HK-2 (cell line): ENCODE measurements around the gene GDAP1L1.
"Not testable (repeated sequence)": the region's sequence is repeated elsewhere in the genome, so short reads cannot be mapped to it uniquely, and the experiment has no call there.

ENCODE experiments used
- DNase-seq: peaks from one replicate; pipeline ENCODE4 v3.0.0-alpha.2; 2018; ENCODE audit not compliant: unreplicated experiment

Gene GDAP1L1

GRCh38 chr20:44219791-44220190 is 27.3 kb upstream of the GDAP1L1 start:
- DNase-seq = no peak

DNA sequence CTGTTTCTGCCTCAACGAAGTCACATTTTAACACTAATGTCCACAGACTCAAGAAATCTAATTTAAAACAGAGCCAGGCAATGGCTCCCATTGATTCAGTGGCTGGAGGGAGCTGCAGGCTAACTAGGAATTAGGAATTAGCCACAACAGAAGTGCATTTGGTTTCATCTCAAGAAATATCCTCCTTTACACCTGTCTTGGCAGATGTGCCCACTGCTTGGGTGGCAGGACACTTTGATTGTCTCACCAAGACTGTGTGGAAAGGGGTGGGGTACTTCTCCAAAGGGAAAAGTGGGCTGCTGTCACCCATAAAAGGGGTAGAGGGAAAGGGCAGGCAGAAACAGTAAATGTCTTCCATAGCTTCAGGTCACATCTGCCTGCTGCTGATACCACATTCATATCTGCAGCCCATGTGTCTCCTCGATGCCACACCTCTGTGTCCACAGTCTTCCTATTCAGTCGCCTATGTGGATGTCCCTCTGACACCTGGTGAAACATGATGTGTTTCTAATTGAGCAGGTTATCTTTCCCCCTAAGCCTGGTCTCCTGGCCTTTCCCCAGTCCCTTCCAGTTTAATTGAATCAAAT is 25.6 kb upstream of the GDAP1L1 start:
- DNase-seq = no peak

GRCh38 chr20:44222027-44222426 is 25.1 kb upstream of the GDAP1L1 start:
- DNase-seq = no peak

DNA sequence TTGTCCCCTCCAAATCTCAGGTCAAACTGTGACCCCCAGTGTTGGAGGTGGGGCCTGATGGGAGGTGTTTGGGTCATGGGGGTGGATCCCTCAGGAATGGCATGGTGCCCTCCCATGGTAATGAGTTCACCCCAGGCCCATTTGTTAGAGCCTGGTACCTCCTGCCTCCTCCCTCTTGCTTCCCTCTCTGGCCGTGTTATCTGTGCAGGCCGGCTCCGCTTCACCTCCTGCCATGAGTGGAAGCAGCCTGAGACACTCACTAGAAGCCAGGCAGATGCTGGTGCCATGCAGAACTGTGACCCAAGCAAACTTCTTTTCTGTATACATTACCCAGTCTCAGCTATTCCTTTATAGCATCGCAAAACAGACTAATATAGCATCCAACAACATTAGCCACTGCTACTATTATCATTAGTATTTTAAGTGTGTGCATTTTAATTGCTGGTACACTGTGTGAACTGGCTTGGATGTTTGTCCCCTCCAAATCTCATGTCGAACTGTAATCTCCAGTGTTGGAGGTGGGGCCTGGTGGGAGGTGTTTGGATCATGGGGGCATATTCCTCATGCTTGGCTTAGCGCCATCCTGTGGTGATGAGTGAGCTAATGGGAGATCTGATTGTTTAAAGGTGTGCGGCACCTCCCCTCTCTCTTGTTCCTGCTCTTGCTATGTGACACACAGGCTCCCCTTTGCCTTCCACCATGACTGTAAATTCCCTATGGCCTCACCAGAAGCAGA is 24.3 kb upstream of the GDAP1L1 start:
- no peak for DNase-seq

GRCh38 chr20:44223721-44224120 is 23.4 kb upstream of the GDAP1L1 start:
- no peak for DNase-seq

- no peak for DNase-seq
Observed at GRCh38 chr20:44224637-44225036, 22.5 kb upstream of the GDAP1L1 start.

GRCh38 chr20:44228465-44229258 is 18.4 kb upstream of the GDAP1L1 start:
- DNase-seq = no peak

DNA sequence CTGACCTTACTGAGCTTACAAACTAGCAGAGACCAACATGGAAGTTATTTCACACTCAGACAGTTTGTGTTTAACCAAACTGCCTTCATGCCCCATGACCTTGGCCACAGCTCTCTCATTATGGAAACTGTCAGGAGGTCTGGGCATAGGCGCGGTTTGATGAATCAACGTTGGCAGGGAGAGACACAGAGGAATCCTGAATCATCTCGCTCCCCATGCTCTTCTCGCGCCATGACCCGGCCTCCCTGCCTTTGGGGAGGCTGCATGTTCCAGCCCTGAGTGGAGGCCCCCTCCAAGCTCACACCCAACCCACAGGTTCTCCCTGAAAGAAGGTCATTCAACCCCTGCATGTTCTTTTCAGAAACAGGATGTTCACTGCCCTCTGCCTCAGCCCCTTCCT is 15.9 kb upstream of the GDAP1L1 start:
- DNase-seq = peak; percentile 52

DNA sequence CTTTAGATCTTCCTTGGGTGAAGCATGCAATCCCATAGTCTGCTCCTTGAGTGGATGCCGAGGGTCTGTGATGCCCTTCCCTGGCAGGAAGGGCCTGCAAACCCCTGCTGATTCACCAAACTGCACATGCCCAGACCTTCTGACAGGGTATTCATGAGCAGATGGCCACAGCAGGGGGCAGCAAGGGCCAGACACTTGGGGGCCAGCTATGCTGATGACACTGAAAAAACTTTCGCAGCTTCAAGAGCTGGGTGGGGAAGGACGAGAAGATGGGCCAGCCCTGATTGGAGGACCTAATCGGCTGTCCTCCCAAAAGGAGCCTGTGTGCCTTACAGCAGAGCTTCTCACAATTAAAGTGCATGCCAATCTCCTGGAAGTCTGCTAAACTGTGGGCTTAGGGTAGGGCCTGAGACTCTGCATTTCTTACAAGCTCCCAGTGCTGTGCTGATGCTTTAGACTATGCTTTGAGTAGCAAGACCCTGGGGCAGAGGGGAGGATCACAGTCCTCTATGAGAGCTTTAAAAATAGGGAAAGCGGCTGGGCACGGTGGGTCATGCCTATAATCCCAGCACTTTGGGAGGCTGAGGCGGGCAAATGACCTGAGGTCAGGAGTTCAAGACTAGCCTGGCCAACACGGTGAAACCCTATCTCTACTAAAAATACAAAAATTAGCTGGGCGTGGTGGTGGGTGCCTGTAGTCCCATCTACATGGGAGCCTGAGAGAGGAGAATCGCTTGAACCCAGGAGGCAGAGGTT is 15.2 kb upstream of the GDAP1L1 start:
- DNase-seq = no peak

- not testable (repeated sequence) for DNase-seq
Observed at GRCh38 chr20:44232469-44232856, 14.6 kb upstream of the GDAP1L1 start.

GRCh38 chr20:44233436-44234016 is 13.6 kb upstream of the GDAP1L1 start:
- no peak for DNase-seq

DNA sequence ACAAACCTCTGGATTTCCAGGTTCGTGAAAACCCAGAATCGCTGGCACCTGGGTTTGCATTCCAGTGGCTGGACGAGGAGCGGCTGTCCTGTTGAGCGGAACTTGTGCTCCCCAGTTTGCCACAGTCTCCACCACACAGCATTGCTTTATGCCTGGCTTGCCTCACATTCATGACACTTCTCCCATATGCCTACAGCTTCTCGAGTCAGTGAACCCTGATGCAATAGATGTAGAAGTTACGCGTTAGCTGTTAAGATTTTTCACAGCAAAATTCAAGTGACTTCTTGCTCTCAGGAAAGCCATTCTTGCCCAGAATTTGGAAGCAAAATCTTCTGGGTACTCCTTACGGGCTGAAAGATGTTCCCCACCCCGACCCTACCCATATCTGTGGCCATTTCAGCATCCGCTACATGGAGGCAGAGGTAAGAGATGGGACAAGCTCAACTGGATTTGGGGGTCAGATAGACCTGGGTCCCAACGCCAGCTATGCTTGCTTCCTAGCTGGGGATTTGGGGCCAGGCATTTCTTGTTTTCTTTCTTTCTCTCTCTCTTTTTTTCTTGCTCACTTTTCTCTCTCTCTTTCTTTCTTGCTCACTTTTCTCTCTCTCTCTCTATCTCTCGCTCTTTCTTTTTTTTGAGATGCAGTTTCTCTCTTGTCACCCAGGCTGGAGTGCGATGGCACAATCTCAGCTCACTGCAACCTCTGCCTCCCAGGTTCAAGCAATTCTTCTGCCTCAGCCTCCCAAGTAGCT is 12.4 kb upstream of the GDAP1L1 start:
- no peak for DNase-seq

DNA sequence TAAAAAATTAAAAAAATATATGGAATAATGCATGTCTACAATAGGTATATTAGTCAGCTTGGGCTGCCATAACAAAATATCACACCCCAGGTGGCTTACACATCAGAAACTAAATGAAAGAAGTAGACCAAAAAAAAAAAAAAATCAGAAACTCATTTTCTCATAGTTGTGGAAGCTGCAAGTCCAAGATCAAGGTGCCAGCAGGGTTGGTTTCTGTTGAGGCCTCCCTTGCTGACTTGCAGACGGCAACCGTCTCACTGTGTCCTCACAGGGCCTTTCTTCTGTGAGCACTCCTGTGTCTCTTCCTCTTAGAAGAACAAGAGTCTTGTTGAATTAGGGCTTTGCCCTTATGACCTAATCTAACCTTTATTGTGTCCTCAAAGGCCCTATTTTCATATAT is 11.4 kb upstream of the GDAP1L1 start:
- no peak for DNase-seq

GRCh38 chr20:44236840-44237239 is 10.3 kb upstream of the GDAP1L1 start:
- DNase-seq = not testable (repeated sequence)

DNA sequence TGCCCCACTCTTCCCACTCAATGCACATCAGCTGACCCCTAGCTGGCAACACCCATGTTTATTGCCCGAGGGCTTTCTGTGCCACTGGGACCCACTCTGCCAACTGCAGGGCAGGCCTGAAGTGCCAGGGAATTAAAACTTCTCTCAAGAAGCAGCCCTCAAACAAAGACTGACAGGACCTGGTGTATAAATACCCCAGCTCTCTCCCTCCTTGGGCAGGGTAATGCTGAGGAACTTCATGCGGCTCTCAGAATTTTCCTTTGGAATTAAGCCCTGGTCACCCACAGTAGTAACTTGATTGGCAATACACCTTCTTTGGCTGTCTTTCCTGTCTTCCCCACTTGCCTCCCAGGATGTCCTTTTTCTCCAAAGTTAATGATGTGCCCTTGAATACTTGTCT is 5.3 kb upstream of the GDAP1L1 start:
- DNase-seq = no peak

- no peak for DNase-seq
Observed at GRCh38 chr20:44245977-44246376, 1.1 kb upstream of the GDAP1L1 start.

GRCh38 chr20:44247586-44248409 is 690 bp downstream of the GDAP1L1 start:
- peak; percentile 46 for DNase-seq

GRCh38 chr20:44248410-44248759 is 1.3 kb downstream of the GDAP1L1 start:
- no peak for DNase-seq

DNA sequence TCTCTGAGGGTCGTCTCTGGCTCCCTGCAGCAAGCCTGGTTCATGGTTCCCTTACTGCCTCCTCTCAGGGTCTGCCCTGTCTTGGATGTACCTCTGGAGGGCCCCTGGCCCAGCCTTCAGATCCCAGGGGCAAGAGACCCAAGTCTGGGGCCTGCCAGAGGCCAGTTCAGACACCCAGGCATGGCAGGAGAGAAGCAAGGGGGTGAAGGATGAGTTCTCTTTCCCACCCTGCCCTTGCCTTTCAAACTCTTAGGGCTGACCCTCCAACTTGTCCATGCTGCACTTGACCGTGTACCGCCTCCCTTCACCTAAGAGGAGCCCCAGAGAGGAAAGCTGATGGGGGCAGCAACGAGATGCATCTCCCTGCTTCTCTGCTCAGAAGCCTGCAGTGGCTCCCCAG is 4.2 kb downstream of the GDAP1L1 start:
- DNase-seq = no peak

DNA sequence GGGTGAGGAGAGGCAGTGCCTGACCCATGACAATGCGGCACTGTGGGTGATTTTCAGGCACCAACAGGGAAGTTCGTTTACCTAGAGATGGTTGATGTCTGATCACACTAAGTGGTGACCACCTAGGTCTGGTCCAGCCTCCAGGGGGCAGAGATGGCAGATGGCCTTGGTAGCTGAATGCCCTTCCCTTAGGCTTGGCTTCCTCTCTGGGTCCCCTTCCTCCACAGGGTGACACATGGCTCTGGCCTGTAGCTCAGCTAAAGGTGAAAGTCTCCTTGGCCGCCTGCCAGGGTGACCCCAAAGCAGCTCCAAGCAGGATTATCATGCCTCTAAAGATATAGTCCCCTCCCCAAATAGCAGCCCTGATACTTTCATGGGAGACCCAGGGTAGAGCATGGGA is 6.4 kb downstream of the GDAP1L1 start:
- no peak for DNase-seq
